GM23338 (cell line): Measurements from ENCODE around the gene GSDME. TPM values are rescaled to one million over a fixed set of nuclear protein-coding genes. Genes with fewer than 3 reads are reported as not detected.

Experiments used
- ATAC-seq: fragments of 200-7000 bp; cut with Tn5 transposase; 3 replicates; pipeline ENCODE4 v1.9.1; 2020
- DNase-seq: peaks from one replicate; pipeline ENCODE4 v3.0.0-alpha.2; 2015; ENCODE audit warnings: low spot score
- H2AFZ ChIP-seq: fragments of 200-600 bp; sonication (generic); 2 replicates; pipeline ENCODE4 v1.8.0; 2016; ENCODE audit warnings: antibody characterized with exemption, mild to moderate bottlenecking, moderate library complexity
- H3F3A ChIP-seq: fragments of 200-600 bp; sonication (generic); replicated peaks from 2 replicates; pipeline ENCODE4 v1.8.0; 2017; ENCODE audit warnings: antibody characterized with exemption, mixed run types, low read depth
- H3K27ac ChIP-seq: fragments of 200-600 bp; sonication (generic); 2 replicates; pipeline ENCODE4 v1.6.1; 2016; ENCODE audit warnings: low read depth
- H3K27me3 ChIP-seq: fragments of 200-600 bp; sonication (generic); 2 replicates; pipeline ENCODE4 v1.8.0; 2016; ENCODE audit warnings: mild to moderate bottlenecking, mixed run types, moderate library complexity; ENCODE audit not compliant: insufficient read depth
- H3K36me3 ChIP-seq: fragments of 200-600 bp; sonication (generic); 2 replicates; pipeline ENCODE4 v1.8.0; 2016; ENCODE audit warnings: mild to moderate bottlenecking; ENCODE audit not compliant: insufficient read depth
- H3K4me1 ChIP-seq: fragments of 200-600 bp; sonication (generic); 2 replicates; pipeline ENCODE4 v1.8.0; 2016; ENCODE audit warnings: mild to moderate bottlenecking, moderate library complexity; ENCODE audit not compliant: insufficient read depth
- H3K4me2 ChIP-seq: fragments of 200-600 bp; sonication (generic); 2 replicates; pipeline ENCODE4 v1.7.1; 2017; ENCODE audit warnings: mixed run types
- H3K4me3 ChIP-seq: fragments of 200-600 bp; sonication (generic); 2 replicates; pipeline ENCODE4 v1.6.1; 2016; ENCODE audit warnings: mixed run types
- H3K79me2 ChIP-seq: fragments of 200-600 bp; sonication (generic); replicated peaks from 2 replicates; pipeline ENCODE4 v1.8.0; 2017; ENCODE audit warnings: mild to moderate bottlenecking; ENCODE audit not compliant: insufficient read depth
- H3K9me2 ChIP-seq: fragments of 200-600 bp; sonication (generic); 2 replicates; pipeline ENCODE4 v1.8.0; 2017; ENCODE audit not compliant: insufficient read depth
- H4K20me1 ChIP-seq: fragments of 200-600 bp; sonication (generic); replicated peaks from 2 replicates; pipeline ENCODE4 v1.8.0; 2017; ENCODE audit warnings: mild to moderate bottlenecking; ENCODE audit not compliant: insufficient read depth
- H3K27ac Mint-ChIP-seq: 2 replicates; pipeline ENCODE4 v1.8.0; 2020; ENCODE audit warnings: inconsistent platforms, mild to moderate bottlenecking, moderate library complexity, mixed read lengths
- H3K27me3 Mint-ChIP-seq: 3 replicates; pipeline ENCODE4 v1.8.0; 2022; ENCODE audit warnings: low read depth, mild to moderate bottlenecking, moderate library complexity, mixed read lengths, inconsistent platforms; ENCODE audit not compliant: insufficient read depth, poor library complexity
- H3K36me3 Mint-ChIP-seq: 3 replicates; pipeline ENCODE4 v1.8.0; 2021; ENCODE audit warnings: low read depth, mild to moderate bottlenecking, inconsistent platforms, moderate library complexity, mixed read lengths
- H3K4me1 Mint-ChIP-seq: 3 replicates; pipeline ENCODE4 v1.8.0; 2020; ENCODE audit warnings: mild to moderate bottlenecking, inconsistent platforms, mixed read lengths
- H3K4me3 Mint-ChIP-seq: 3 replicates; pipeline ENCODE4 v1.8.0; 2021; ENCODE audit warnings: moderate library complexity, mild to moderate bottlenecking, inconsistent platforms, mixed read lengths
- H3K9me3 Mint-ChIP-seq: 3 replicates; pipeline ENCODE4 v1.8.0; 2020; ENCODE audit warnings: moderate library complexity, mild to moderate bottlenecking, inconsistent platforms, mixed read lengths
- CREB1 ChIP-seq: fragments of 250-450 bp; sonication (Bioruptor Pico); IDR thresholded peaks from 2 replicates; pipeline ENCODE4 v1.5.0; 2020; ENCODE audit warnings: low read depth, mild to moderate bottlenecking, moderate library complexity
- EZH2 ChIP-seq: fragments of 200-600 bp; sonication (generic); IDR thresholded peaks from one replicate; pipeline ENCODE4 v1.8.0; 2017; ENCODE audit warnings: antibody characterized with exemption, mild to moderate bottlenecking, low read depth; ENCODE audit not compliant: unreplicated experiment
- EZH2phosphoT487 ChIP-seq: fragments of 200-600 bp; sonication (generic); IDR thresholded peaks from one replicate; pipeline ENCODE4 v1.8.1; 2018; ENCODE audit warnings: antibody characterized with exemption; ENCODE audit not compliant: unreplicated experiment
- JUNB ChIP-seq: IDR thresholded peaks from one replicate; pipeline ENCODE4 v1.6.1; 2016; ENCODE audit warnings: antibody characterized with exemption; ENCODE audit not compliant: unreplicated experiment
- NANOG ChIP-seq: IDR thresholded peaks from 2 replicates; pipeline ENCODE4 v1.6.1; 2016; ENCODE audit warnings: antibody characterized with exemption, borderline replicate concordance
- POLR2AphosphoS5 ChIP-seq: IDR thresholded peaks from 2 replicates; pipeline ENCODE4 v1.6.1; 2016; ENCODE audit warnings: antibody characterized with exemption, low read depth
- STAT1 ChIP-seq: IDR thresholded peaks from one replicate; pipeline ENCODE4 v1.6.1; 2016; ENCODE audit warnings: antibody characterized with exemption; ENCODE audit not compliant: unreplicated experiment
- ZNF331 ChIP-seq: fragments of 250-450 bp; sonication (Bioruptor Pico); IDR thresholded peaks from 2 replicates; pipeline ENCODE4 v1.5.0; 2020; ENCODE audit warnings: low read depth, mild to moderate bottlenecking, moderate library complexity
- polyA plus RNA-seq: library from polyadenylated mRNA; unstranded; fragments of >200 nt; fragmentation: Nextera tagmentation; extraction: Ambion mirVana; gene quantifications from 2 replicates; pipeline ENCODE4 v1.2.1, GENCODE V29; 2016
- total RNA-seq: library from RNA; depleted of rRNA; stranded (reverse); fragments of >200 nt; shearing (Covaris generic); gene quantifications from 2 replicates; pipeline ENCODE4 v1.2.3, GENCODE V29; 2014
- TF ChIP-seq, protein P1 (sequence below): fragments of 250-450 bp; sonication (Bioruptor Pico); IDR thresholded peaks from 2 replicates; pipeline ENCODE4 v1.5.0; 2020; ENCODE audit warnings: mild to moderate bottlenecking, moderate library complexity
- TF ChIP-seq, protein P2 (sequence below), 2 experiments: fragments of 200-600 bp in 1 of 2; sonication (generic) in 1 of 2; conservative IDR thresholded peaks; 2 replicates each; pipeline versions ENCODE4 v1.5.1 to v1.6.1; 2016 to 2017; ENCODE audit warnings: antibody characterized with exemption in 2 of 2, low read depth in 2 of 2, mild to moderate bottlenecking in 2 of 2, moderate library complexity in 1 of 2
- TF ChIP-seq, protein P3 (sequence below): IDR thresholded peaks from 2 replicates; pipeline ENCODE4 v1.6.1; 2016; ENCODE audit warnings: antibody characterized with exemption
- TF ChIP-seq, protein P4 (sequence below): IDR thresholded peaks from one replicate; pipeline ENCODE4 v1.6.1; 2018; ENCODE audit warnings: antibody characterized with exemption; ENCODE audit not compliant: unreplicated experiment

The GSDME gene
- total and polyA plus RNA-seq, 2 experiments from 2014 or later = 8.3 to 8.5 TPM

DNA sequence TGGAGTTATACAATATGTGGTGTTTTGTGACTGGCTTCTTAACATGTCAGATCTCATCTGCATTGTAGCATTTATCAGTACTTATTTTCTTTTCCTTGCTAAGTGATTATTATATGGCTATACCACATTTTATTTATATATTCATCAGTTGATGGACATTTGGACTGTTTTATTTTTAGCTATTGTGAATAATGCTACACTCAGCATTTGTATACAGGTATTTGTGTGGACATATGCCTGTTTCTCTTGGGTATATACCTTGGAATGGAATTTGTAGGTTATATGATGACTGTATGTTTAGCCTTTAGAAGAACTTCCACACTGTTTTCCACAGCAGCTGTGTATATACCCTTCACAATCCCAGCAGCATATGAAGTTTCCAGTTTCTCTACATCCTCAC is 86.5 kb downstream of the GSDME start (continued):
- TF ChIP-seq, protein P1, sequence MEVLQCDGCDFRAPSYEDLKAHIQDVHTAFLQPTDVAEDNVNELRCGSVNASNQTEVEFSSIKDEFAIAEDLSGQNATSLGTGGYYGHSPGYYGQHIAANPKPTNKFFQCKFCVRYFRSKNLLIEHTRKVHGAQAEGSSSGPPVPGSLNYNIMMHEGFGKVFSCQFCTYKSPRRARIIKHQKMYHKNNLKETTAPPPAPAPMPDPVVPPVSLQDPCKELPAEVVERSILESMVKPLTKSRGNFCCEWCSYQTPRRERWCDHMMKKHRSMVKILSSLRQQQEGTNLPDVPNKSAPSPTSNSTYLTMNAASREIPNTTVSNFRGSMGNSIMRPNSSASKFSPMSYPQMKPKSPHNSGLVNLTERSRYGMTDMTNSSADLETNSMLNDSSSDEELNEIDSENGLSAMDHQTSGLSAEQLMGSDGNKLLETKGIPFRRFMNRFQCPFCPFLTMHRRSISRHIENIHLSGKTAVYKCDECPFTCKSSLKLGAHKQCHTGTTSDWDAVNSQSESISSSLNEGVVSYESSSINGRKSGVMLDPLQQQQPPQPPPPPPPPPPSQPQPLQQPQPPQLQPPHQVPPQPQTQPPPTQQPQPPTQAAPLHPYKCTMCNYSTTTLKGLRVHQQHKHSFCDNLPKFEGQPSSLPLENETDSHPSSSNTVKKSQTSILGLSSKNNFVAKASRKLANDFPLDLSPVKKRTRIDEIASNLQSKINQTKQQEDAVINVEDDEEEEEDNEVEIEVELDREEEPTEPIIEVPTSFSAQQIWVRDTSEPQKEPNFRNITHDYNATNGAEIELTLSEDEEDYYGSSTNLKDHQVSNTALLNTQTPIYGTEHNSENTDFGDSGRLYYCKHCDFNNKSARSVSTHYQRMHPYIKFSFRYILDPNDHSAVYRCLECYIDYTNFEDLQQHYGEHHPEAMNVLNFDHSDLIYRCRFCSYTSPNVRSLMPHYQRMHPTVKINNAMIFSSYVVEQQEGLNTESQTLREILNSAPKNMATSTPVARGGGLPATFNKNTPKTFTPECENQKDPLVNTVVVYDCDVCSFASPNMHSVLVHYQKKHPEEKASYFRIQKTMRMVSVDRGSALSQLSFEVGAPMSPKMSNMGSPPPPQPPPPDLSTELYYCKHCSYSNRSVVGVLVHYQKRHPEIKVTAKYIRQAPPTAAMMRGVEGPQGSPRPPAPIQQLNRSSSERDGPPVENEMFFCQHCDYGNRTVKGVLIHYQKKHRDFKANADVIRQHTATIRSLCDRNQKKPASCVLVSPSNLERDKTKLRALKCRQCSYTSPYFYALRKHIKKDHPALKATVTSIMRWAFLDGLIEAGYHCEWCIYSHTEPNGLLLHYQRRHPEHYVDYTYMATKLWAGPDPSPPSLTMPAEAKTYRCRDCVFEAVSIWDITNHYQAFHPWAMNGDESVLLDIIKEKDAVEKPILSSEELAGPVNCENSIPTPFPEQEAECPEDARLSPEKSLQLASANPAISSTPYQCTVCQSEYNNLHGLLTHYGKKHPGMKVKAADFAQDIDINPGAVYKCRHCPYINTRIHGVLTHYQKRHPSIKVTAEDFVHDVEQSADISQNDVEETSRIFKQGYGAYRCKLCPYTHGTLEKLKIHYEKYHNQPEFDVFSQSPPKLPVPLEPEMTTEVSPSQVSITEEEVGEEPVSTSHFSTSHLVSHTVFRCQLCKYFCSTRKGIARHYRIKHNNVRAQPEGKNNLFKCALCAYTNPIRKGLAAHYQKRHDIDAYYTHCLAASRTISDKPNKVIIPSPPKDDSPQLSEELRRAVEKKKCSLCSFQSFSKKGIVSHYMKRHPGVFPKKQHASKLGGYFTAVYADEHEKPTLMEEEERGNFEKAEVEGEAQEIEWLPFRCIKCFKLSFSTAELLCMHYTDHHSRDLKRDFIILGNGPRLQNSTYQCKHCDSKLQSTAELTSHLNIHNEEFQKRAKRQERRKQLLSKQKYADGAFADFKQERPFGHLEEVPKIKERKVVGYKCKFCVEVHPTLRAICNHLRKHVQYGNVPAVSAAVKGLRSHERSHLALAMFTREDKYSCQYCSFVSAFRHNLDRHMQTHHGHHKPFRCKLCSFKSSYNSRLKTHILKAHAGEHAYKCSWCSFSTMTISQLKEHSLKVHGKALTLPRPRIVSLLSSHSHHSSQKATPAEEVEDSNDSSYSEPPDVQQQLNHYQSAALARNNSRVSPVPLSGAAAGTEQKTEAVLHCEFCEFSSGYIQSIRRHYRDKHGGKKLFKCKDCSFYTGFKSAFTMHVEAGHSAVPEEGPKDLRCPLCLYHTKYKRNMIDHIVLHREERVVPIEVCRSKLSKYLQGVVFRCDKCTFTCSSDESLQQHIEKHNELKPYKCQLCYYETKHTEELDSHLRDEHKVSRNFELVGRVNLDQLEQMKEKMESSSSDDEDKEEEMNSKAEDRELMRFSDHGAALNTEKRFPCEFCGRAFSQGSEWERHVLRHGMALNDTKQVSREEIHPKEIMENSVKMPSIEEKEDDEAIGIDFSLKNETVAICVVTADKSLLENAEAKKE (CRISPR knock-in tag) = no peak
- no peak for TF ChIP-seq EZH2phosphoT487
- TF ChIP-seq STAT1 = no peak
- TF ChIP-seq, protein P2, sequence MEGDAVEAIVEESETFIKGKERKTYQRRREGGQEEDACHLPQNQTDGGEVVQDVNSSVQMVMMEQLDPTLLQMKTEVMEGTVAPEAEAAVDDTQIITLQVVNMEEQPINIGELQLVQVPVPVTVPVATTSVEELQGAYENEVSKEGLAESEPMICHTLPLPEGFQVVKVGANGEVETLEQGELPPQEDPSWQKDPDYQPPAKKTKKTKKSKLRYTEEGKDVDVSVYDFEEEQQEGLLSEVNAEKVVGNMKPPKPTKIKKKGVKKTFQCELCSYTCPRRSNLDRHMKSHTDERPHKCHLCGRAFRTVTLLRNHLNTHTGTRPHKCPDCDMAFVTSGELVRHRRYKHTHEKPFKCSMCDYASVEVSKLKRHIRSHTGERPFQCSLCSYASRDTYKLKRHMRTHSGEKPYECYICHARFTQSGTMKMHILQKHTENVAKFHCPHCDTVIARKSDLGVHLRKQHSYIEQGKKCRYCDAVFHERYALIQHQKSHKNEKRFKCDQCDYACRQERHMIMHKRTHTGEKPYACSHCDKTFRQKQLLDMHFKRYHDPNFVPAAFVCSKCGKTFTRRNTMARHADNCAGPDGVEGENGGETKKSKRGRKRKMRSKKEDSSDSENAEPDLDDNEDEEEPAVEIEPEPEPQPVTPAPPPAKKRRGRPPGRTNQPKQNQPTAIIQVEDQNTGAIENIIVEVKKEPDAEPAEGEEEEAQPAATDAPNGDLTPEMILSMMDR (conservative IDR thresholded peaks at IDR 0.05; ENCODE audit: low read depth in 2 of 2) = no peak
- TF ChIP-seq POLR2AphosphoS5 = no peak

DNA sequence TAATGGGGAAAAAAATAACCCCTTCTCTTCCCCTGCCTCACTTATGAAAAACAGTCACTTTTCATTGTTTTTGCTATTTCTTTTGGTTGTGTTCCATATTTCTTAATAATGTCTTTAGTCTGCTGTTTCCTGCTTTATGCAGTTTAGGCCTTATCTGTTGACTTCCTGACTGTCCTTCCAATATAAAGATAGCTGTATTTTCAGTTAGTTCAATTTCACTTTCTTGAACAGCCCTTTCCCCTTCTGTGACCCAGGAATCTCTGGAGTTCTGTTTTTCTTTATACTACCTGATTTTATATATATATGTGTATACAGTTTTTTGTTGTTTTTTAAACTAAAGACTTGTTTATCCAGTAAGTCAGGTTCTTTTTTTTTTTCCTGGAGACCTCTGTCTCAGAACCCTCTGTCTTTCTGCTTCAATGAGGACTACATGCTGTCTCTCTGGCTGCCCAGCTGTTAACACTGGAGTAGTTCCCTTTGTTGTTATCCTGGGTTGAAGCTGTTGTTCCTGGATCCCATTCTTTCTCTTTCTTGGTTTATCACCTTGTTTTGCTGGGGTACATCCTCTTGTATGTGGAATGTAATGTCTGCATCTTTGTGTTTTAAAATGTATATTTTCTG is 87.2 kb downstream of the GSDME start:
- peaks cover 28% of the 10 kb centered on the region; the same call in 2 of the 3 replicates for H3K4me1 Mint-ChIP-seq
- peaks cover 6% of the 10 kb centered on the region; the same call in 1 of the 2 replicates for H4K20me1 ChIP-seq
- peak overlapping the region; percentile 12; the same call in 1 of the 2 replicates for H3K27ac Mint-ChIP-seq
- H3K36me3 Mint-ChIP-seq = peaks cover 62% of the 10 kb centered on the region
- H3K9me2 ChIP-seq = no peaks in the 10 kb centered on the region
- H3K4me1 ChIP-seq = peaks cover 14% of the 10 kb centered on the region
- no peak overlapping the region for H3K4me3 ChIP-seq
- no peaks in the 10 kb centered on the region for H3K27me3 Mint-ChIP-seq
- no peak overlapping the region for H3K4me2 ChIP-seq
- H3K36me3 ChIP-seq = peaks cover 5% of the 10 kb centered on the region; the same call in 1 of the 2 replicates
- peaks cover 53% of the 10 kb centered on the region for H3K79me2 ChIP-seq
- H3K4me3 Mint-ChIP-seq = no peak overlapping the region
- peaks cover 4% of the 10 kb centered on the region; the same call in 1 of the 3 replicates for H3K9me3 Mint-ChIP-seq
- peak; percentile 34 for DNase-seq
- peak overlapping the region; percentile 73 for H3K27ac ChIP-seq
- ATAC-seq = peak; percentile 86
- no peaks in the 10 kb centered on the region for H3F3A ChIP-seq
- H2AFZ ChIP-seq = no peak overlapping the region
- no peaks in the 10 kb centered on the region for H3K27me3 ChIP-seq
- TF ChIP-seq, protein P3, sequence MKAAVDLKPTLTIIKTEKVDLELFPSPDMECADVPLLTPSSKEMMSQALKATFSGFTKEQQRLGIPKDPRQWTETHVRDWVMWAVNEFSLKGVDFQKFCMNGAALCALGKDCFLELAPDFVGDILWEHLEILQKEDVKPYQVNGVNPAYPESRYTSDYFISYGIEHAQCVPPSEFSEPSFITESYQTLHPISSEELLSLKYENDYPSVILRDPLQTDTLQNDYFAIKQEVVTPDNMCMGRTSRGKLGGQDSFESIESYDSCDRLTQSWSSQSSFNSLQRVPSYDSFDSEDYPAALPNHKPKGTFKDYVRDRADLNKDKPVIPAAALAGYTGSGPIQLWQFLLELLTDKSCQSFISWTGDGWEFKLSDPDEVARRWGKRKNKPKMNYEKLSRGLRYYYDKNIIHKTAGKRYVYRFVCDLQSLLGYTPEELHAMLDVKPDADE = no peak
- TF ChIP-seq NANOG (no peak), JUNB (no peak), EZH2 (no peak), POLR2AphosphoS5 (no peak), ZNF331 (CRISPR knock-in tag) (no peak), STAT1 (no peak), CREB1 (no peak)
- TF ChIP-seq, protein P4, sequence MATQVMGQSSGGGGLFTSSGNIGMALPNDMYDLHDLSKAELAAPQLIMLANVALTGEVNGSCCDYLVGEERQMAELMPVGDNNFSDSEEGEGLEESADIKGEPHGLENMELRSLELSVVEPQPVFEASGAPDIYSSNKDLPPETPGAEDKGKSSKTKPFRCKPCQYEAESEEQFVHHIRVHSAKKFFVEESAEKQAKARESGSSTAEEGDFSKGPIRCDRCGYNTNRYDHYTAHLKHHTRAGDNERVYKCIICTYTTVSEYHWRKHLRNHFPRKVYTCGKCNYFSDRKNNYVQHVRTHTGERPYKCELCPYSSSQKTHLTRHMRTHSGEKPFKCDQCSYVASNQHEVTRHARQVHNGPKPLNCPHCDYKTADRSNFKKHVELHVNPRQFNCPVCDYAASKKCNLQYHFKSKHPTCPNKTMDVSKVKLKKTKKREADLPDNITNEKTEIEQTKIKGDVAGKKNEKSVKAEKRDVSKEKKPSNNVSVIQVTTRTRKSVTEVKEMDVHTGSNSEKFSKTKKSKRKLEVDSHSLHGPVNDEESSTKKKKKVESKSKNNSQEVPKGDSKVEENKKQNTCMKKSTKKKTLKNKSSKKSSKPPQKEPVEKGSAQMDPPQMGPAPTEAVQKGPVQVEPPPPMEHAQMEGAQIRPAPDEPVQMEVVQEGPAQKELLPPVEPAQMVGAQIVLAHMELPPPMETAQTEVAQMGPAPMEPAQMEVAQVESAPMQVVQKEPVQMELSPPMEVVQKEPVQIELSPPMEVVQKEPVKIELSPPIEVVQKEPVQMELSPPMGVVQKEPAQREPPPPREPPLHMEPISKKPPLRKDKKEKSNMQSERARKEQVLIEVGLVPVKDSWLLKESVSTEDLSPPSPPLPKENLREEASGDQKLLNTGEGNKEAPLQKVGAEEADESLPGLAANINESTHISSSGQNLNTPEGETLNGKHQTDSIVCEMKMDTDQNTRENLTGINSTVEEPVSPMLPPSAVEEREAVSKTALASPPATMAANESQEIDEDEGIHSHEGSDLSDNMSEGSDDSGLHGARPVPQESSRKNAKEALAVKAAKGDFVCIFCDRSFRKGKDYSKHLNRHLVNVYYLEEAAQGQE = no peak
